Mesenteric fat pad (tissue), 1 donor: ENCODE data around the gene CHD9. TPM values are rescaled to one million over a fixed set of nuclear protein-coding genes. Genes with fewer than 3 reads are reported as not detected.

Experiments
- DNase-seq: peaks from one replicate; pipeline ENCODE4 v3.0.0-alpha.2; 2020; ENCODE audit warnings: low spot score
- total RNA-seq: library from RNA; stranded (reverse); fragmentation: NEBNext Ultra II Directional; extraction: Animal tissue kit (Norgen Biotek cat#: 25700); gene quantifications from one replicate; pipeline ENCODE4 v1.2.1, GENCODE V29; 2021
- donor health status: DM: yes; HTN: yes; CAD: no.

Gene CHD9
- total RNA-seq, 1 donor from 2014 or later: 100 TPM

GRCh38 chr16:53357208-53357586 lies 302.4 kb downstream of the CHD9 start:
- no peak for DNase-seq

- no peak for DNase-seq
Measured at GRCh38 chr16:53357955-53358354, 303.2 kb downstream of the CHD9 start.

GRCh38 chr16:53358884-53359283 lies 304.1 kb downstream of the CHD9 start:
- DNase-seq: no peak

- DNase-seq: no peak
Measured at GRCh38 chr16:53369921-53370320, 315.1 kb downstream of the CHD9 start.

GRCh38 chr16:53370827-53371226 lies 316.0 kb downstream of the CHD9 start:
- DNase-seq: no peak

GRCh38 chr16:53372992-53373871 lies 318.4 kb downstream of the CHD9 start:
- DNase-seq: no peak

GRCh38 chr16:53374800-53375199 lies 320.0 kb downstream of the CHD9 start:
- DNase-seq: no peak

GRCh38 chr16:53378138-53378537 lies 323.3 kb downstream of the CHD9 start:
- DNase-seq: no peak

Other genes with a start within 250 kb of the CHD9 start
- gene CHD9NB, start 2.1 kb upstream of the CHD9 start, total RNA-seq: 0.48 TPM